ENCODE data around the gene WDR46. TPM values are rescaled to one million over a fixed set of nuclear protein-coding genes. Genes with fewer than 3 reads are reported as not detected.

Gene WDR46
- total and polyA plus RNA-seq, 2 donors (not counting 3 experiments of a cell fraction or from before 2014, with no cell fraction given), result 61.4 to 71.2 TPM

DNA sequence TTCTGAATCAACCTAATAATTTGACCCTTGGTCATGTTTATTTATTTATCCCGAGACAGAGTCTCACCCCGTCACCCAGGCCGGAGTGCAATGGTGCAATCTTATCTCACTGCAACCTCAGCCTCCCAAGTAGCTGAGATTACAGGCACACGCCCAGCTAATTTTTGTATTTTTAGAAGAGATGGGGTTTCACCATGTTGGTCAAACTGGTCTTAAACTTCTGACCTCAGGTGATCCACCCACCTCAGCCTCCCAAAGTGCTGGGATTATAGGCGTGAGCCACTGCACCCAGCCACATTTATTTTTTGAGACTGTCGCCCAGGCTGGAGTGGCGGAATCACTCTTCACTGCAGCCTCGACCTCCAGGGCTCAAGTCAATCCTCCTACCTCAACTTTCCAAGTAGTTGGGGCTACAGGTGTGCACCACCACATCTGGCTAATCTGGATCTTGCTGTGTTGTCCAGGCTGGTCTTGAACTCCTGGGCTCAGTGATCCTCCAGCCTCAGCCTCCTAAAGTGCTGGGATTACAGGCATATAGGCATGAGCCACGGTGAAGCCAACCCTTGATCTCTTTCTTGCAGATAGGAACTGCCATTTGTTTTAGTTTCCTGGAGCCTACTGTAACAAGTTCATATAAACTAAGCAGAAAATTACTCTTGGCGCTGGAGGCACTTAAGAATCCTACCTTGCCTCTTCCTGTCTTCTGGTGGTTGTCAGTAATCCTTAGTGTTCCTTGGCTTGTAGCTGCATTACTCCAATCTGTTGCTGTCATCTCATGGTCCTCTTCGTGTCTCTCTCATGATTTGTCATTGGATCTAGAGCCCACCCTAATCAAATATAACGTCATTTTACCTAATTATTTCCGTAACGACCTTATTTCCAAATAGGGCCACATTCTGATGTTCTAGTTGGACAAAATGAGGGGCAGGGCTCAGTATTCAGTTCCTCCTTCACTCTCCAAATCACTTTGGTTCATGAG, 14.8 kb downstream of the WDR46 start:
- H3K27me3 ChIP-seq (ENCODE audit: control insufficient read depth in 2 of 2, insufficient read depth in 2 of 2, low read length in 2 of 2), result no peaks in the 10 kb centered on the region
- intact Hi-C loops (cut with micrococcal nuclease), result loop anchor here (2.0 to 5.0 kb wide), 2 partner anchors 73 to 153 kb away; partner anchors contain the start of genes RXRB and SLC39A7
- TF ChIP-seq EZH2 (IDR thresholded peaks at IDR 0.05; ENCODE audit: borderline replicate concordance, low read depth, low read length, severe bottlenecking) (no peak), POLR2AphosphoS5 (IDR thresholded peaks at IDR 0.05; ENCODE audit: insufficient read depth, low read depth, low read length) (no peak), GATA2 (IDR thresholded peaks at IDR 0.05; ENCODE audit: insufficient read depth, insufficient read length, low read depth, low read length) (no peak), JUN (IDR thresholded peaks at IDR 0.05; ENCODE audit: borderline replicate concordance, insufficient read depth, insufficient read length, low read depth) (no peak), POLR2A (IDR thresholded peaks at IDR 0.05; ENCODE audit: low read depth, low read length) (no peak), FOS (IDR thresholded peaks at IDR 0.05; ENCODE audit: borderline replicate concordance, insufficient read depth, low read length) (no peak), MYC (IDR thresholded peaks at IDR 0.05; ENCODE audit: low read depth, low read length) (no peak), MAX (IDR thresholded peaks at IDR 0.05; ENCODE audit: insufficient read depth, insufficient read length) (no peak)
- TF ChIP-seq, protein P1, sequence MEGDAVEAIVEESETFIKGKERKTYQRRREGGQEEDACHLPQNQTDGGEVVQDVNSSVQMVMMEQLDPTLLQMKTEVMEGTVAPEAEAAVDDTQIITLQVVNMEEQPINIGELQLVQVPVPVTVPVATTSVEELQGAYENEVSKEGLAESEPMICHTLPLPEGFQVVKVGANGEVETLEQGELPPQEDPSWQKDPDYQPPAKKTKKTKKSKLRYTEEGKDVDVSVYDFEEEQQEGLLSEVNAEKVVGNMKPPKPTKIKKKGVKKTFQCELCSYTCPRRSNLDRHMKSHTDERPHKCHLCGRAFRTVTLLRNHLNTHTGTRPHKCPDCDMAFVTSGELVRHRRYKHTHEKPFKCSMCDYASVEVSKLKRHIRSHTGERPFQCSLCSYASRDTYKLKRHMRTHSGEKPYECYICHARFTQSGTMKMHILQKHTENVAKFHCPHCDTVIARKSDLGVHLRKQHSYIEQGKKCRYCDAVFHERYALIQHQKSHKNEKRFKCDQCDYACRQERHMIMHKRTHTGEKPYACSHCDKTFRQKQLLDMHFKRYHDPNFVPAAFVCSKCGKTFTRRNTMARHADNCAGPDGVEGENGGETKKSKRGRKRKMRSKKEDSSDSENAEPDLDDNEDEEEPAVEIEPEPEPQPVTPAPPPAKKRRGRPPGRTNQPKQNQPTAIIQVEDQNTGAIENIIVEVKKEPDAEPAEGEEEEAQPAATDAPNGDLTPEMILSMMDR (IDR thresholded peaks at IDR 0.05; ENCODE audit: extremely low read depth in 1 of 2, insufficient read depth in 1 of 2, low read depth in 1 of 2, low read length in 2 of 2), result no peak
- H3K79me2 ChIP-seq (ENCODE audit: control insufficient read depth, insufficient read depth, low read length), result peaks cover 48% of the 10 kb centered on the region
- no TSS peak for BruUV-seq (replicated peaks)
- H3K4me3 ChIP-seq (replicated peaks in 1 of 3; ENCODE audit: insufficient read depth in 1 of 3, low read depth in 1 of 3, low read length in 3 of 3), result peak overlapping the region; percentile 2 to 86 (median 83)
- ChIA-PET POLR2A (no interaction called here), CTCF (no interaction called here)
- no peaks in the 10 kb centered on the region for H3K9me3 ChIP-seq (replicated peaks; ENCODE audit: control insufficient read depth, insufficient read depth, low read length)
- H3K4me1 ChIP-seq (ENCODE audit: control insufficient read depth, extremely low read depth, insufficient read depth, low read length), result peaks cover 48% of the 10 kb centered on the region
- no peak overlapping the region for H2AFZ ChIP-seq (ENCODE audit: low read depth, low read length)
- FAIRE-seq (no peak), DNase-seq (ENCODE audit: low read depth, low spot score) (no peak)
- no peak overlapping the region for H3K27ac ChIP-seq (ENCODE audit: insufficient read depth, low read depth, low read length)
- H4K20me1 ChIP-seq (replicated peaks; ENCODE audit: control insufficient read depth, extremely low read depth, insufficient read depth, low read length), result peaks cover 5% of the 10 kb centered on the region
- no peaks in the 10 kb centered on the region for H3K9me1 ChIP-seq (replicated peaks; ENCODE audit: control insufficient read depth, extremely low read depth, insufficient read depth, low read length)
- no peak overlapping the region for H3K9ac ChIP-seq (replicated peaks; ENCODE audit: extremely low read depth, insufficient read depth, low read length)
- peak overlapping the region; percentile 97 for H3K4me2 ChIP-seq (ENCODE audit: insufficient read depth, low read length)
- dilution Hi-C loops (cut with MboI; ENCODE audit: extremely low pct_ligation_motif_present, low sequenced_read_pairs), result no loop called here
- H3K36me3 ChIP-seq (ENCODE audit: control insufficient read depth in 2 of 2, extremely low read depth in 1 of 2, insufficient read depth in 2 of 2, low read length in 2 of 2), result peaks cover 8 to 23% of the 10 kb centered on the region in 2 experiments
